ENCODE measurements around the gene RHCE. TPM values are rescaled to one million over a fixed set of nuclear protein-coding genes. Genes with fewer than 3 reads are reported as not detected.
"Not testable (repeated sequence)": the region's sequence is repeated elsewhere in the genome, so short reads cannot be mapped to it uniquely, and the experiment has no call there.

RHCE gene
- total RNA-seq, 1 experiment from 2014 or later: 0.37 TPM

- DNase-seq (ENCODE audit: low read depth, low spot score); in situ Hi-C loops (cut with HindIII; ENCODE audit: low pct_unique_long_range_greater_than_20kb, low sequenced_read_pairs): not testable (repeated sequence)
Observed at GRCh38 chr1:25414157-25414556, 6.5 kb downstream of the RHCE start.

- DNase-seq (ENCODE audit: low read depth, low spot score); in situ Hi-C loops (cut with HindIII; ENCODE audit: low pct_unique_long_range_greater_than_20kb, low sequenced_read_pairs): not testable (repeated sequence)
Observed at GRCh38 chr1:25412872-25413623, 7.6 kb downstream of the RHCE start.

DNA sequence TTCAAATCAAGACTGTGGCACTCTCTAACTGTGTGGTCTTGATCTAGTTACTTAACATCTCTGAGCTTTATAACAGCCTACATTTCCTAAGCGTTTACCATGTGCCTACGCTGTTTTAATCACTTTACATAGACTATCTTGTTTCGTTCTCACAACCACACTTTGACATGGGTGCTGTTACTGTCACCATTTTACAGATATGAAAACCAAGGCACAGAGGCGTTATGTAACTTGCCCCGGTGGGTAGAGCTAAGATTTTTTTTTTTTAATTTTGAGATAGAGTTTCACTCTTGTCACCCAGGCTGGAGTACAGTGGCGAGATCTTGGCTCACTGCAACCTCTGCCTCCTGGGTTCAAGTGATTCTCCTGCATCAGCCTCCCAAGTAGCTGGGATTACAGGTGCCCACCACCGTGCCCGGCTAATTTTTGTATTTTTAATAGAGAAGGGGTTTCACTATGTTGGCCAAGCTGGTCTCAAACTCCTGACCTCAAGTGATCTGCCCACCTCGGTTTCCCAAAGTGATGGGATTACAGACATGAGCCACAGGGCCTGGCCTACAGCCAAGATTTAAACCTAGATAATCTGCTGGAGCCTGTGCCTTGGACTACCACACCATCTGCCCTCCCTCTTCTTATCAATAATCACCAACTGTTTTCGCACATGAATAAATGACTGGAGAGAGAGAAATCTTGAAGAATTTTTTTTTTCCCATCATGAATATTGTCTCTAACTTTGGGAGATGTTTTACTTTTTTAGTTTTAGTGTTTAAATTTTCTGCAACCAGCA lies 10.8 kb downstream of the RHCE start:
- in situ Hi-C loops (cut with HindIII; ENCODE audit: low pct_unique_long_range_greater_than_20kb, low sequenced_read_pairs); DNase-seq (ENCODE audit: low read depth, low spot score): not testable (repeated sequence)

DNA sequence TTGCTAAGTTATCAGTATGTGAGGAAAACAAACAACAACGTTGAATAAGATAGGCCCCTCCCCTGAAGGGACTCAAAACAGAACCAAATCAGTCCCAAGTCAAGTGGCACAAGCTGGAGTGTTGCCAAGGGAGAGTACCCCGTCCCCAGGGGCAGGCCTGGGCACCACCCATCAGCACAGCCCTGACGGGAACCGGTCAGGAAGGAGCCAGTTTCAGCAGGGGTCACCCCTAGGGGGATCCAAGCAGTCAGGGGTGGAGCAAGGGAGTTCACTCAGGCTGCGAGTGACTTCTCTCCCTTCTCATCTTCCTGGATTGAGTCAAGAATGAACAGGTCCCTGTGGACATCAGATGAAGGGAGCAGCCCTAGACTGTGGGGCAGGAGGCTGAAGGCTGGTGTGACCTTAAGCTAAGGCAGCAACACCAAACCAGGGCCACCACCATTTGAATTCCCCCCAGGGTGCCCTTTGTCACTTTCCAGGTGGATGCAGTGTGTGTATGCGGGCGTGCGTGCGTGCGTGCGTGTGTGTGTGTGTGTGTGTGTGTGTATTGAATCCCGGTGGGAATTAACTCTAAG lies 14.8 kb downstream of the RHCE start:
- in situ Hi-C loops (cut with HindIII; ENCODE audit: low pct_unique_long_range_greater_than_20kb, low sequenced_read_pairs); DNase-seq (ENCODE audit: low read depth, low spot score): not testable (repeated sequence)

DNA sequence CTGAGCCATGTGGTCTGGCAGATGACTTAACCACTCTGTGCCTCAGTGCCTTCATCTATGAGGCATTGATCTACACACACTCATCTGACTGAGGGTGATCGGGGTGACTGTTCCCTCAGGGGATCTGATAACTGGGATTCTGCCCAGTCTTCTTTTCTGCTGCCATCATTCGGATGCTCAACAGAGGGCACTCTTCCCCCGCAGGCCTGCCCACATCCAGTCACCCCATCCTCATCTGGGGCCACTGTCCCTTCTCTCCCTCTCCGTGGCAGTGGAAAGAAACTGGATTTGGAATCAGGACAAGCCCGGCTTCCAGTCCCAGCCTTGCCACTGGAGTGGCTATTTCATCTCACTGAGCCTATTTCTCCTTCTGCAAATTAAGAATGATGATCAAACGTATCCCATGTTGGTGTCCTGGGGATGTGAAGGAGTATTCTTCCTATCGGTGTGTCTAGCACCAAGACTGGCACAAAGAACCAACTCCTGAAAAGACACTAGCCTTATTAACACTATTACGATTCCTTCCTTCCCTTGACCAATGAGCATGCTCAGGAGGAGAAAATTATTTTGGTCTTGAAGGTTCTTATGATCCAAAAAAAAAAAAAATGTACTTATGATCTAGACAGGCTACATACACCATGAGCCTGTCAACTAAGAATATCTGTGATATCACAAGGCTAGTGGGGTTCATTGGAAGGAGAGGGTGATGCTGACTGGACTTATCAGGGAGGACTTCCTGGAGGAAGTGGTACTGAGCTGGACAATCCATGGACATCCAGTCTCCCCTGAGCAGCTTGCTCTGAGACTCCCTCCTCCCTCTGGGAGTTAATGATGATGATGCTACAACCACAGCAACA lies 17.4 kb downstream of the RHCE start:
- DNase-seq (ENCODE audit: low read depth, low spot score); in situ Hi-C loops (cut with HindIII; ENCODE audit: low pct_unique_long_range_greater_than_20kb, low sequenced_read_pairs): not testable (repeated sequence)

DNA sequence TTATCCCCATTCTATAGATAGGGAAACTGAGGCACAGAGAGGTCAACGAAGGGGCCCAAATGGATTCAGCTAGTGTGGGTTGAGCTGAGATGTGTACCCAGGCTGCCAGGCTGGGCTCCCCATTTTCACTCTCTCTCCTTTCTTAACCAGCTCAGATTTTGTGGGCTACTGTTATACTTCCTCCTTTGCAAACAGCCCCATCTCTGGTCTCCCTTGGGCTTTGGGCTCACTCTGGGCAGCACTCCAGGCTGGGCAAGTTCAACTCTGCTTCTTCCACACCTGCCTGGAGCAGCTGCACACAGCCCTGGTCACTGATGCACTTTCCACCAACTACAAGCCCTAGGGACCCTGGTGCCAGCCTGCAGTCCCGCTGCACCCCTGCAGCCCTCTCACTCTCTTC lies 22.5 kb downstream of the RHCE start:
- not testable (repeated sequence) for DNase-seq (ENCODE audit: low read depth, low spot score)

GRCh38 chr1:25397549-25397948 lies 23.1 kb downstream of the RHCE start:
- in situ Hi-C loops (cut with HindIII; ENCODE audit: low pct_unique_long_range_greater_than_20kb, low sequenced_read_pairs); DNase-seq (ENCODE audit: low read depth, low spot score): not testable (repeated sequence)

More for the DNA sequence above, 22.5 kb downstream of the RHCE start:
- in situ Hi-C loops (cut with HindIII; ENCODE audit: low pct_unique_long_range_greater_than_20kb, low sequenced_read_pairs): not testable (repeated sequence)

DNA sequence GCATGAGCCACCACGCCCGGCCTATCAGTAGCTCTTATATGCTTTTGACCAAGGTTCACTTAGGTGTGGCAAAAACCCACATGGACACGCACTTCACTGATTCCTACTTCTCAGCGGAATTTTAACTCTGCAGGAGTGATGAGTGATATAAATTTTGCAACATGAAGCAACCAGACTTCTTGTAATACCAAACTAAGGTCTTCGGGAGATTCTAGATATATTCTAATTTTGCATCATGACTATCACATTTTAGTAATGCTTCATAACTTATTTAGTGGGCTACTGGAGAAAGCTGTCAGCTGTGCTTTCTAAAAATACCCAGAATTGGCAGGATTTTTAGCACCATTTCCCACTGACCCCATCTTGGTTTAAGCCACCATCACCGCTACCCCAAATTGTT lies 27.8 kb downstream of the RHCE start:
- no peak for DNase-seq (ENCODE audit: low read depth, low spot score)
- in situ Hi-C loops (cut with HindIII; ENCODE audit: low pct_unique_long_range_greater_than_20kb, low sequenced_read_pairs): no loop called here

GRCh38 chr1:25389721-25390120 lies 30.9 kb downstream of the RHCE start:
- in situ Hi-C loops (cut with HindIII; ENCODE audit: low pct_unique_long_range_greater_than_20kb, low sequenced_read_pairs); DNase-seq (ENCODE audit: low read depth, low spot score): not testable (repeated sequence)

DNA sequence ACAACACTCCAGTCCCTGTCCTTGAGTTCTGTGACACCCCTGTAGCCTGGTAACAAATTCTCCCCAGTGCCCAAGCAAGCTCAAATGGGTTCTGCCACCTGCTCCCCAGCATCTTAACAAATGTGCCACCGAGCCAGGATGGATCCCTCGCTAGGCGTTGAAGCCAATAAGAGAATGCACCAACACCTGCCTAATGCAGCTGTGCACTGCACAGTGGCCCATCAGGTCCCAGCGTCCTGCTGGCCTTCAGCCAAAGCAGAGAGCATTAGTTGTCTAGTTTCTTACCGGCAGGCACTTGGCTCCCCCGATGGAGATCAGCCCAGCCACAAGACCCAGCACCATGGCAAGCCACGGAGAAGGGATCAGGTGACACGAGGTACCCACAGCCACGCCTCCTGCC lies 31.9 kb downstream of the RHCE start:
- DNase-seq (ENCODE audit: low read depth, low spot score); in situ Hi-C loops (cut with HindIII; ENCODE audit: low pct_unique_long_range_greater_than_20kb, low sequenced_read_pairs): not testable (repeated sequence)

DNA sequence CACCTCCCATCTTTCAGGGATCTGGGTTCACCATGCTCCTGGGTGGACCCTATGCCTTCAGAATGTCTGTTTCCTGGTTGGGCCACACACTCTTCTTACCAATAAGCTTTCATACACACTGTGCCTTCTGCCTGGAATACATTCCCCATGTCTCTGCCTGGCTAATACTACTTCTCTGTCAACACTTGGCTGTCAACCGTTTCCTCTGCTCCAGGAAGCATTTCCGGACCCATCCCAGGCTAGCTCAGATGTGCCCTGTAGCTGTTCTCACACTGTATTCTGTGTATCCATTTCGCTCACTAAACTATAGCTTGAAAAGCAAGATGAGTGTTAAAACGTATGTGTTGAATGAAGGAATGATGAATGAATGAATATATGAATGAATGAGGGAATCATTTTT lies 33.5 kb downstream of the RHCE start:
- in situ Hi-C loops (cut with HindIII; ENCODE audit: low pct_unique_long_range_greater_than_20kb, low sequenced_read_pairs); DNase-seq (ENCODE audit: low read depth, low spot score): not testable (repeated sequence)

DNA sequence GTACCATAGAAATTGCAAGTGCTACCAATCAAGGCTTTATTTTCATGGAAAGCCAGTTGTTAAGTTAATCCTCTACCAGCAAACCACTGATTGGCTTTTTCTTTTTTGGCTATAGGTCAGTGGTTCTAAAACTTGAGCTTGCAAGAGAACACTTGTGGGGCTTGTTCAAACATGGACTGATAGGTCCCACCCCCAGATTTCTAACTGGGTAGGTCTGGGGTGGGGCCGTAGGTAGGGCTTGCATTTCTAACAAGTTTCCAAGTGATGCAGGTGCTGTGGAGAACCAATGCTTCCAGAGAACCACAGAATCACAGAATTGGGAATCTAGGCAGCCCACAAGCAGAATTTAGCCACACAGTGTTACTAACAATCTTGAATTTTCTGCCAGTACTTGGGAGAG lies 36.8 kb downstream of the RHCE start:
- DNase-seq (ENCODE audit: low read depth, low spot score); in situ Hi-C loops (cut with HindIII; ENCODE audit: low pct_unique_long_range_greater_than_20kb, low sequenced_read_pairs): not testable (repeated sequence)

DNA sequence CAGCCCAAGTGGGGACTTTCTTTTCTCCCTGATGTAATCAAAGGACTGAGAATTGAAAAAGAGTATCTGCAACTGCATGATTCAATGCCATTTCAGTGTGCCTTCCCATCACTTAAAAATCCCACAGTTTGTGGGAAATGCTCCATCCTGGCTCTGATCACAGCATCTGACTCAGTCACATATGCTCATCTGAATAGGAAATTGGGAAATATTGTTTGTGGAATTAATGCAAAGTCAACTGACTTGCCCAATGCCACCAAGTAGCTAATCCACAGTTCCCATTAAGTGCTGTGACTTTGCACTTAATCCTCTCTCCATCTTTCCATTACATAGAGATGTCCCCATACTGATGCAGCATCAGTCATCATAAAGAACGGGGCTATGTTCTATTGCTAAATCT lies 37.5 kb downstream of the RHCE start:
- in situ Hi-C loops (cut with HindIII; ENCODE audit: low pct_unique_long_range_greater_than_20kb, low sequenced_read_pairs); DNase-seq (ENCODE audit: low read depth, low spot score): not testable (repeated sequence)

DNA sequence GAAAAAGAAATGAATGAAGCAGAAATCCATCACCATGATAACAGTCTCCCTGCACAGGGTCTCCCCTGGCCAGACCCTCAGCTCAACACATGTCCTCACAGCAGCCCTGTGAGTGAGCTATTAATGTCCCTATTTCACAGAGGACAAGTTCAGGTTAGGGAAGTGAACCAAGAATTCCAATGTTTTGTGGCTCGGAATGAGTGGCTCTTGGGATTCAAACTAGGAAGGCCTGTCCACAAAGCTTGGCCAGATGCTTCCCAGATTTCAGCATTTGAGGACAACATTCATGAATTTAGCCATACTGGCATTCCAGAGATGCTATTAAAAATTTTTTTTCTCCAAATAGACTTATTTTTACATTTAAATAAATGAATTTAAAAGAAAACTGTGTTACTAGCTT lies 38.1 kb downstream of the RHCE start:
- in situ Hi-C loops (cut with HindIII; ENCODE audit: low pct_unique_long_range_greater_than_20kb, low sequenced_read_pairs); DNase-seq (ENCODE audit: low read depth, low spot score): not testable (repeated sequence)

- in situ Hi-C loops (cut with HindIII; ENCODE audit: low pct_unique_long_range_greater_than_20kb, low sequenced_read_pairs); DNase-seq (ENCODE audit: low read depth, low spot score): not testable (repeated sequence)
Observed at GRCh38 chr1:25378367-25378766, 42.3 kb downstream of the RHCE start.

- not testable (repeated sequence) for DNase-seq (ENCODE audit: low read depth, low spot score)
Observed at GRCh38 chr1:25371757-25372156, 48.9 kb downstream of the RHCE start.

DNA sequence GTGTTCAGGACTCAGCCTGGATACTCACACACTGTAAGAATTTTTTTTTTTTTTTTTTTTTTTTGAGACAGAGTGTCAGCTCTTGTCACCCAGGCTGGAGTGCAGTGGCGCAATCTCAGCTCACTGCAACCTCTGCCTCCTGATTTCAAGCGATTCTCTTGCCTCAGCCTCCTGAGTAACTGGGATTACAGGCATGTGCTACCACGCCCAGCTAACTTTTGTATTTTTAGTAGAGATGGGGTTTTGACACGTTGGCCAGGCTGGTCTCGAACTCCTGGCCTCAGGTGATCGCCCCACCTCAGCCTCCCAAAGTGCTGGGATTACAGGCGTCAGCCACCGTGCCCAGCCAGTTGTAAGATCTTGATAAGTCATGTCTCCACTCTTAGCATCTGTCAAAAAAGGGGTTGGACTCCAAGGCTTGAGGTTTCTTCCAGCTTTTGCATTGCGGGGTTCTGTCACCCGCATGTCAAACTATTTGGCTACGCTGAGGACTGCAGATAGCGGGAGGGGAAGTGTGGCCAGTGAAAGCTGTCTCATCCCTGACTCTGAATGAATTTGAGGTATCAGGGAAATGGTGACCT lies 50.8 kb downstream of the RHCE start:
- DNase-seq (ENCODE audit: low read depth, low spot score); in situ Hi-C loops (cut with HindIII; ENCODE audit: low pct_unique_long_range_greater_than_20kb, low sequenced_read_pairs): not testable (repeated sequence)

More at GRCh38 chr1:25371757-25372156, 48.9 kb downstream of the RHCE start:
- in situ Hi-C loops (cut with HindIII; ENCODE audit: low pct_unique_long_range_greater_than_20kb, low sequenced_read_pairs): not testable (repeated sequence)

Measured in SK-MEL-5 (cell line).